WI38 (cell line): ENCODE results near the gene SMIM41.

Source experiments
- H3K4me3 ChIP-seq: 2 replicates; pipeline ENCODE4 v1.5.1; 2011; ENCODE audit warnings: low read depth, mild to moderate bottlenecking, control low read depth, low read length
- TF ChIP-seq, protein P1 (sequence below): IDR thresholded peaks from 2 replicates; pipeline ENCODE4 v1.5.1; 2012; ENCODE audit warnings: low read depth, mild to moderate bottlenecking, control low read depth, low read length

SMIM41 gene

DNA sequence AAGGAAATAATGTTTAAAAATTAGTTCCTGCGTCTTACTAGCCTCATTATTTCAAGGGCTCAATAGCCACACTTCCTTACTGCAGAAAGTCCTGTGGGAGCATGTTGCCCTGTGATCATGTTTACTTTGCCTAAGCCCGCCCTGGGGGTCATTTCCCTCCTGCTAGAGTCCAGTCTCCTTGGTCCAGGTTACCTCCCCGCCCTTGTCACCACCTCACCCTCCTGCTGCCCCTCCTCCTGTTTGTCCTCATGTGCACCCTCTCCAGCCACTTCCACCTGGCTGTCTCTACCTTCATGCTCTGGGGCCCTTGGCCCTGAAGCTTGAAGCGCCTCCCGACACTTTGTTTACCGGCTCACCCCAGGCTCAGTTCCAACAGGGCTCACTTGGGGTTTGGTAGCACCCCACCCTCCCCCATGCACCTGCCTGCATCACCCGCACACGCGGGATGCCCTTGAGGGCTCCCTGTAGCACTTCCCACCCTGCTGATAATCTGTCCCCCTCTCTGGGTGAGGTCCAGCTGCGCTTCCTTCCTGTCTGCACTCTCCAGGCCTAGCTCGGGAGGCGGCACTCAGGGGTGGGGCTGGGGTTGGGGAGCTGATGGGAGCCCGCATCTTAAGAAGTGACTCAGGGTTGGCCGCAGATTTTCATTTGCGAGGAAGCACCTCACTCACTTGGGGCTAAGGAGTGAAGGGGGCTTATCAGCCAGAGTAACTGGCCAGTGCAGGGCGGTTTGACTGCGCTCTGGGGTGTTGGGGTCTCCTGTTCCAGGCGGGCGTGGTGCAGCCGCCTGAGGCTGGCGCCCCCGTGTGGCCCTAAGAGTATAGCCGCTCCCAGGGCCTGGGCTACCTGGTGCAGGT is 40.1 kb downstream of the SMIM41 start:
- TF ChIP-seq, protein P1, sequence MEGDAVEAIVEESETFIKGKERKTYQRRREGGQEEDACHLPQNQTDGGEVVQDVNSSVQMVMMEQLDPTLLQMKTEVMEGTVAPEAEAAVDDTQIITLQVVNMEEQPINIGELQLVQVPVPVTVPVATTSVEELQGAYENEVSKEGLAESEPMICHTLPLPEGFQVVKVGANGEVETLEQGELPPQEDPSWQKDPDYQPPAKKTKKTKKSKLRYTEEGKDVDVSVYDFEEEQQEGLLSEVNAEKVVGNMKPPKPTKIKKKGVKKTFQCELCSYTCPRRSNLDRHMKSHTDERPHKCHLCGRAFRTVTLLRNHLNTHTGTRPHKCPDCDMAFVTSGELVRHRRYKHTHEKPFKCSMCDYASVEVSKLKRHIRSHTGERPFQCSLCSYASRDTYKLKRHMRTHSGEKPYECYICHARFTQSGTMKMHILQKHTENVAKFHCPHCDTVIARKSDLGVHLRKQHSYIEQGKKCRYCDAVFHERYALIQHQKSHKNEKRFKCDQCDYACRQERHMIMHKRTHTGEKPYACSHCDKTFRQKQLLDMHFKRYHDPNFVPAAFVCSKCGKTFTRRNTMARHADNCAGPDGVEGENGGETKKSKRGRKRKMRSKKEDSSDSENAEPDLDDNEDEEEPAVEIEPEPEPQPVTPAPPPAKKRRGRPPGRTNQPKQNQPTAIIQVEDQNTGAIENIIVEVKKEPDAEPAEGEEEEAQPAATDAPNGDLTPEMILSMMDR = peak; percentile 19; the same call in 1 of the 2 replicates
- H3K4me3 ChIP-seq = no peak overlapping the region

GRCh38 chr12:52120951-52121823 is 41.7 kb downstream of the SMIM41 start:
- TF ChIP-seq, protein P1 = no peak
- no peak overlapping the region for H3K4me3 ChIP-seq

- no peak overlapping the region for H3K4me3 ChIP-seq
- TF ChIP-seq, protein P1 = peak; percentile 54
Observed at GRCh38 chr12:52121824-52122539, 42.5 kb downstream of the SMIM41 start.

GRCh38 chr12:52122540-52122871 is 43.0 kb downstream of the SMIM41 start:
- no peak overlapping the region for H3K4me3 ChIP-seq
- TF ChIP-seq, protein P1 = no peak

DNA sequence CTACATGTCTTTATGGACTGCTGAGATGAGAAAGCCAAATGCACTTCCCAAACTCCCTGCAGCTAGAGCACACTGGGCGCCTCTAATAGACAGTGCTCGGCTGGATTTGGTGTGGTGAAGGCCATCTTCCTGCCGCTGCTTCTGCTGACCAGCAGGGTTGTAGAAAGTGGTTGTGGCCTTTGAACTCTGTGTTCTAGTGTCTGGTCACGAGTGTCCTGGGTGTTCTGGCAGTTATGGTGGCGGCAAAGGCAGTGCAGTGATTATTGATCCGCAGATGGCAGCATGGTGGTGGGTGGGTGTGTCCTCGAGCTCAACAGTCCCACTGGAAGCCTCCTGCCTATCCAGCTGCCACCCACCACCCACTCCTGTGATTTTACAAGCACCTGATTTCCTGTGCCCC is 43.4 kb downstream of the SMIM41 start:
- TF ChIP-seq, protein P1 = no peak
- no peak overlapping the region for H3K4me3 ChIP-seq

DNA sequence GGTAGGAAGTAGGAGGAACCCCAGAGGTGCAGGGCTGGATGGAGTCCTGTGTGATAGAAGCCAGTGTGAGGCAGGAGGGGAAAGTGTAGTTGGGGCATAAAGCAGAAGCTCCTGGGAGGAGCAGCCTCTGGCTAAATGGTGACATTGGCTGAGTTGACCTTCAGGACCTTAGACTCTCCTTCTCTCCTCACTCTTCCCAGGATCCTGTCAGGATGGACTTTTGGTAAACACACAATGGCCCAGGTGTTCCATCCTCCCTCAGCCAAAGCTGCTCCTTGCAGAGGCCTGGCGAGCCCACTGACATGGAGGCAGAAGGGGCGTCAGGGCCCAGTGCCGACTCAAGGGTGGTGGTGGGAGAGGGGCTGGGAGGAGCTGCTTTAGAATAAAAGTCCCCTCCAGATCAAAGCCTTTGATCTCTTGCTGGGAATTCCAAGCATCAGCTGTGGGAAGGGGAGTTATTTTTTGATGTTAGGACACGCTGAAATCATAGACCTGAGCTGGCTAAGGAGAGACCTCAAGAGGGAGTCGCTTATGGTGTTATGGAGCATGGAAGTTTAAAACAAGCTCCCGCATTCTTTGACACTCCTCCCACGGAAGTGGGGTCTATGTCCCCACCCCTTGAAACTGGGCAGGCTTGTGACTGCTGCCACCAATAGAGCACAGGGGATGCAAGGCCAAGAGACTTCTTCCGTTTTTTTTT is 44.1 kb downstream of the SMIM41 start:
- H3K4me3 ChIP-seq = no peak overlapping the region
- TF ChIP-seq, protein P1 = no peak
